Heart right ventricle (tissue), 16 donors: ENCODE results near the gene PEAK1. TPM values are rescaled to one million over a fixed set of nuclear protein-coding genes. Genes with fewer than 3 reads are reported as not detected.

Experiments used
- ATAC-seq, 8 donors: fragments of 200-7000 bp; cut with Tn5 transposase; one replicate each; pipeline ENCODE4 v1.9.1; 2020; ENCODE audit warnings: mild to moderate bottlenecking in 8 of 8, moderate library complexity in 8 of 8, moderate number of reproducible peaks in 1 of 8
- DNase-seq, 2 donors: peaks; one replicate each; pipeline ENCODE4 v3.0.0-alpha.2; 2020
- H3K27ac ChIP-seq, 10 donors: fragments of 200-600 bp; sonication (generic) in 2 of 10; one replicate each; pipeline versions ENCODE4 v1.5.0 to v1.8.0; 2020 to 2022; ENCODE audit warnings: mild to moderate bottlenecking in 3 of 10
- H3K27me3 ChIP-seq, 7 donors: fragments of 200-600 bp; one replicate each; pipeline ENCODE4 v1.8.0; 2021 to 2022; ENCODE audit warnings: mild to moderate bottlenecking in 2 of 7
- H3K36me3 ChIP-seq, 9 donors: fragments of 200-600 bp; sonication (generic) in 1 of 9; one replicate each; pipeline versions ENCODE4 v1.5.0 to v1.8.0; 2020 to 2022; ENCODE audit warnings: mild to moderate bottlenecking in 2 of 9
- H3K4me1 ChIP-seq, 9 donors: fragments of 200-600 bp; sonication (generic) in 1 of 9; one replicate each; pipeline versions ENCODE4 v1.5.0 to v1.8.0; 2020 to 2022; ENCODE audit warnings: mild to moderate bottlenecking in 4 of 9
- H3K4me3 ChIP-seq, 10 donors: fragments of 200-600 bp; sonication (generic) in 2 of 10; one replicate each; pipeline versions ENCODE4 v1.5.0 to v1.8.0; 2020 to 2022; ENCODE audit warnings: mild to moderate bottlenecking in 7 of 10, moderate library complexity in 2 of 10
- H3K9me3 ChIP-seq, 11 donors: fragments of 200-600 bp in 10 of 11; sonication (generic) in 2 of 11; one replicate each; pipeline versions ENCODE4 v1.5.0 to v1.8.0; 2013 to 2022; ENCODE audit warnings: mild to moderate bottlenecking in 2 of 11, control low read depth in 1 of 11, moderate library complexity in 1 of 11
- CTCF ChIP-seq, 9 donors: fragments of 200-600 bp; sonication (generic) in 2 of 9; IDR thresholded peaks; one replicate each; pipeline versions ENCODE4 v1.5.0 to v1.8.0; 2021 to 2022; ENCODE audit warnings: antibody characterized with exemption in 9 of 9, mild to moderate bottlenecking in 5 of 9, moderate library complexity in 1 of 9
- WGBS, 2 donors: extraction: QIAGEN DNeasy Blood & Tissue Kit; methylation state at CpG; one replicate each; pipeline ENCODE4 v1.1.7; 2013; ENCODE audit warnings: inconsistent platforms in 1 of 2; 5-methylcytosine and 5-hydroxymethylcytosine counted together
- intact Hi-C, 10 donors: fragments of 100-400 bp; cut with DNase I; formaldehyde crosslinking; loops; one replicate each; pipeline versions ENCODE4 v1.11.1 to v1.14.2; 2022
- polyA plus RNA-seq, 2 donors: library from polyadenylated mRNA; stranded (reverse); fragments of 200-250 nt; gene quantifications; one replicate each; pipeline ENCODE4 v1.2.3, GENCODE V29; 2013
- total RNA-seq, 10 donors: library from RNA; stranded (reverse); fragmentation: NEBNext Ultra II Directional in 3 of 10; extraction: Animal tissue kit (Norgen Biotek cat#: 25700) in 3 of 10; gene quantifications; one replicate each; pipeline versions ENCODE4 v1.2.1 to v1.2.4, GENCODE V29; 2021 to 2023
- donor health status: Arrhythmogenic right ventricular cardiomyopathy.
- donor health status: ischemic (EF 13 %, LVEDD 7.1; RV severe dilation, severe dysfunction).
- donor health status: healthy with polysubstance abuse.
- donor health status: DM: no; HTN: yes; CAD: no.
- donor health status: DM: no; HTN: no; CAD: no.
- donor health status: ischemic (EF 25% LVEDD 6.9; RV normal size, moderate dysfunction).
- donor health status: ischemic (EF 25% LVEDD 5.7; RV mildly dilated, moderate dysfunction).
- donor health status: healthy.
- donor health status: DM: yes; HTN: yes; CAD: no.
- donor health status: Ischemic cardiomyopathy.
- donor health status: ischemic (EF 35%, LVEDD 5.7; RV mildly dilated, moderate dysfunction).
- donor health status: nonischemic (EF 11% LVEDD 7.7; RV severe dilation, severe dysfunction).
- donor health status: DM: yes; HTN: yes; CAD: no.
- donor health status: PGD.
- donor health status: ischemic (EF 29% LVEDD 5.4; RV normal size, mild dysfunction).
- donor health status: nonischemic (EF 23%, LVEDD 6.1; RV moderate dilation, normal function).

The PEAK1 gene
- total and polyA plus RNA-seq, 12 donors = 7.0 to 146 (median 90.8) TPM

GRCh38 chr15:77107068-77107467 is 312.8 kb downstream of the PEAK1 start:
- ATAC-seq = peak; percentile 58 to 88 (median 82)
- Histone ChIP-seq H3K4me3 (no peak overlapping the region), H3K4me1 (peaks cover 19 to 71% (median 36%) of the 10 kb centered on the region in 9 donors), H3K27me3 (no peaks in the 10 kb centered on the region), H3K27ac (peak overlapping the region in 9 of 10 donors; percentile 38 to 73 (median 59)), H3K9me3 (no peaks in the 10 kb centered on the region), H3K36me3 (peaks cover 0 to 24% (median 0%) of the 10 kb centered on the region in 9 donors)
- peak; percentile 53 to 77 for DNase-seq
- intact Hi-C loops = loop anchor here in 5 of 10 donors (2.0 to 10.0 kb wide), 6 partner anchors 142 to 718 kb away; partner anchors contain the start of gene LINGO1 (in 2 of the 5)
- TF ChIP-seq CTCF (IDR thresholded peaks at IDR 0.05) = no peak
- 49 to 54% methylated on average over 2 of the region's 2 CpGs for WGBS, 2 donors

DNA sequence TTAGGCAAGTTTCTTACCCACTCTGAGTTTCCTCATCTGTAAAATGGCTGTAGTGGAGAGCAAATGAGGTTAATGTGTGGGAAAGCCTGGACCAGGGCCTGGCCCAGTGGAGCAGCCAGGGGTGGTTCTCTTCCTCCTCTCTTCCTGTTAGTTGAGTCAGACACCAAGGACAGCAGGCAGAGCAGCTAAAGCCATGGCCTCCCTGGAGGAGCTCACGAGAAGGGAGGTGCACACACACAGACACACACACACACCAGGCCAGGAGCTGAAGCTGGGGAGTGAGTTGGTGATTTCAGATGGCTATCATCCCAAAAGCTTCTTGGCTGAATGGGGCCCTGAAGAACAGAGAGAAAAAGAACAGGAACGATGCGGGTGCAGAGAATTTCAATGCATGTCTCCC is 315.7 kb downstream of the PEAK1 start:
- Histone ChIP-seq H3K9me3 (no peaks in the 10 kb centered on the region), H3K4me3 (no peak overlapping the region), H3K27ac (peak overlapping the region in 5 of 10 donors; percentile 22 to 58 (median 35)), H3K4me1 (peaks cover 19 to 56% (median 36%) of the 10 kb centered on the region in 9 donors), H3K36me3 (peaks cover 0 to 3% (median 0%) of the 10 kb centered on the region in 9 donors), H3K27me3 (no peaks in the 10 kb centered on the region)
- TF ChIP-seq CTCF (IDR thresholded peaks at IDR 0.05) = no peak
- ATAC-seq (peak in 7 of 8 donors; percentile 41 to 80 (median 68)), DNase-seq (peak; percentile 28)
- intact Hi-C loops = loop anchor here in 3 of 10 donors (5.0 to 10.0 kb wide), 4 partner anchors 77 to 721 kb away; partner anchors contain the start of gene LINGO1 (in 1 of the 3)
- WGBS, 2 donors = 65 to 78% methylated on average over 3 of the region's 3 CpGs

GRCh38 chr15:77099741-77100463 is 320.0 kb downstream of the PEAK1 start:
- ATAC-seq = no peak
- 91% methylated on average over 4 of the region's 4 CpGs for WGBS, 2 donors
- intact Hi-C loops = loop anchor here in 3 of 10 donors (5.0 to 10.0 kb wide), 4 partner anchors 73 to 725 kb away; partner anchors contain the start of gene LINGO1 (in 1 of the 3)

GRCh38 chr15:77098572-77098971 is 321.3 kb downstream of the PEAK1 start:
- no peak for DNase-seq
- Histone ChIP-seq H3K36me3 (no peaks in the 10 kb centered on the region), H3K9me3 (no peaks in the 10 kb centered on the region), H3K4me3 (no peak overlapping the region), H3K4me1 (peaks cover 0 to 2% (median under 1%) of the 10 kb centered on the region in 9 donors), H3K27ac (no peak overlapping the region), H3K27me3 (no peaks in the 10 kb centered on the region)
- 97 to 98% methylated on average over 4 of the region's 4 CpGs for WGBS, 2 donors
- intact Hi-C loops = no loop called here
- no peak for TF ChIP-seq CTCF (IDR thresholded peaks at IDR 0.05)
- no peak for ATAC-seq

More at GRCh38 chr15:77099741-77100463, 320.0 kb downstream of the PEAK1 start:
- no peaks in the 10 kb centered on the region for H3K36me3 ChIP-seq
- no peak for DNase-seq
- H3K4me3 ChIP-seq = no peak overlapping the region
- H3K9me3 ChIP-seq = no peaks in the 10 kb centered on the region
- no peak overlapping the region for H3K27ac ChIP-seq
- no peaks in the 10 kb centered on the region for H3K27me3 ChIP-seq
- no peak for TF ChIP-seq CTCF (IDR thresholded peaks at IDR 0.05)
- H3K4me1 ChIP-seq = peaks cover 8 to 15% (median 13%) of the 10 kb centered on the region in 9 donors
